Adrenal gland (tissue), 12 donors: ENCODE data around the gene DLGAP1. TPM values are rescaled to one million over a fixed set of nuclear protein-coding genes. Genes with fewer than 3 reads are reported as not detected.

Experiments
- DNase-seq, 7 donors: peaks; one replicate each; pipeline ENCODE4 v3.0.0-alpha.2; 2019 to 2020
- H3K27ac ChIP-seq, 5 donors: fragments of 200-600 bp; sonication (generic) in 4 of 5; 1 replicate in 3 of 5; 2 replicates in 2 of 5; pipeline versions ENCODE4 v1.5.1 to v1.8.0; 2016 to 2020; ENCODE audit warnings: mild to moderate bottlenecking in 1 of 5
- H3K27me3 ChIP-seq: fragments of 200-600 bp; 2 replicates; pipeline ENCODE4 v1.8.0; 2021
- H3K36me3 ChIP-seq, 2 donors: fragments of 200-600 bp; replicated peaks in 1 of 2; 1 replicate in 1 of 2; 2 replicates in 1 of 2; pipeline versions ENCODE4 v1.5.1 to v1.8.0; 2018 to 2022
- H3K4me1 ChIP-seq, 2 donors: fragments of 200-600 bp; replicated peaks in 1 of 2; 1 replicate in 1 of 2; 2 replicates in 1 of 2; pipeline versions ENCODE4 v1.5.1 to v1.8.0; 2018 to 2021
- H3K4me3 ChIP-seq, 4 donors: fragments of 200-600 bp; sonication (generic) in 3 of 4; one replicate each; pipeline ENCODE4 v1.5.1; 2016 to 2018
- H3K9me3 ChIP-seq, 3 donors: fragments of 200-600 bp; sonication (generic) in 1 of 3; replicated peaks in 1 of 3; 1 replicate in 2 of 3; 2 replicates in 1 of 3; pipeline versions ENCODE4 v1.5.1 to v1.8.0; 2016 to 2021
- CTCF ChIP-seq, 6 experiments: fragments of 450-650 bp in 4 of 6; fragments of 200-600 bp in 2 of 6; sonication (generic) in 1 of 6; IDR thresholded peaks; 1 replicate in 5 of 6; 2 replicates in 1 of 6; pipeline versions ENCODE4 v1.5.1 to v1.8.0; 2016 to 2021; ENCODE audit warnings: antibody characterized with exemption in 6 of 6, mild to moderate bottlenecking in 2 of 6, moderate library complexity in 1 of 6
- POLR2A ChIP-seq, 2 donors: fragments of 450-650 bp; IDR thresholded peaks; one replicate each; pipeline ENCODE4 v1.6.1; 2017; ENCODE audit warnings: antibody characterized with exemption in 2 of 2, mild to moderate bottlenecking in 2 of 2, moderate library complexity in 1 of 2
- WGBS, 4 donors: extraction: QIAGEN DNeasy Blood & Tissue Kit in 2 of 4; methylation state at CpG; one replicate each; pipeline versions ENCODE4 v1.1.5 to v1.1.7; 2013 to 2017; 5-methylcytosine and 5-hydroxymethylcytosine counted together
- intact Hi-C, 2 donors: fragments of 100-400 bp; cut with DNase I; formaldehyde crosslinking; loops; one replicate each; pipeline versions ENCODE4 v1.14.1 to v1.15.0; 2022 to 2023
- polyA plus RNA-seq, 3 donors: library from polyadenylated mRNA; stranded (reverse); fragments of 200-250 nt in 2 of 3; fragments of 350-450 nt in 1 of 3; fragmentation: Illumina TruSeq in 1 of 3; extraction: RNeasy Lipid Tissue Mini Kit (QIAGEN cat#74804) in 1 of 3; gene quantifications; one replicate each; pipeline ENCODE4 v1.2.3, GENCODE V29; 2013 to 2014
- total RNA-seq, 9 donors: library from RNA; depleted of rRNA in 4 of 9; stranded (reverse); fragments of >200 nt in 4 of 9; fragments of 120-200 nt in 1 of 9; fragmentation: NEBNext Ultra II Directional in 1 of 9; extraction: Animal tissue kit (Norgen Biotek cat#: 25700) in 1 of 9; gene quantifications; one replicate each; pipeline versions ENCODE4 v1.1.0 to v1.2.4, GENCODE V29; 2013 to 2023
- donor health status: healthy with polysubstance abuse.
- donor health status: Bipolar disorder and iron deficiency.
- donor health status: DM: yes; HTN: yes; CAD: no.
- donor health status: DM: no; HTN: no; CAD: no.
- donor health status: DM: no; HTN: no; CAD: no.
- donor health status: DM: yes; HTN: yes; CAD: no.

The DLGAP1 gene
- total and polyA plus RNA-seq, 12 donors, result 1.7 to 30.9 (median 12.9) TPM

GRCh38 chr18:3466045-3466444 lies 989.1 kb downstream of the DLGAP1 start:
- no peak for TF ChIP-seq CTCF (IDR thresholded peaks at IDR 0.05)
- no peak for TF ChIP-seq POLR2A (IDR thresholded peaks at IDR 0.05)
- Histone ChIP-seq H3K27ac (no peak overlapping the region), H3K36me3 (no peaks in the 10 kb centered on the region), H3K9me3 (no peaks in the 10 kb centered on the region), H3K27me3 (no peaks in the 10 kb centered on the region), H3K4me3 (no peak overlapping the region), H3K4me1 (no peaks in the 10 kb centered on the region)
- intact Hi-C loops, result no loop called here
- 67 to 72% (median 69%) methylated on average over 5 of the region's 5 CpGs for WGBS, 4 donors
- DNase-seq, result no peak

DNA sequence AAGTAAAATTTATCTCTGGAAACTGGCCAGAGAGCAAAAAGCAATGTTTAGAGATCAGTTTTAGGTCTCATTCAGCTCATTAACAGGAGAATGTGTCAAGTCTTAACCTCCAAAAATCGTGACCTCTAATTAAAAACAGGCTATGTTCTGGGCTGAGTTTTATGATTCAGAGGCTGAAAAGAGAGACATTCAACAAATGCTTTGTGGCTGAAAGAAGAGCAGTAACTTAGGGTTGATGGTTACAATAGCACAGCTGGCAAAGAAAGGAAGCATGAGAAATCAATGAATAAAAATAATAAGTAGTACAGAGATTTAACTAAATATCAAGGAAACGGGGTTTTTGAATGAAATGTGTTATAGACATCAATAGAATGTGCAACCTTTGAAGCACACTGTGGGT lies 992.1 kb downstream of the DLGAP1 start:
- Histone ChIP-seq H3K9me3 (no peaks in the 10 kb centered on the region), H3K27me3 (no peaks in the 10 kb centered on the region), H3K4me3 (no peak overlapping the region), H3K36me3 (peaks cover 0 to 9% of the 10 kb centered on the region in 2 donors), H3K27ac (no peak overlapping the region), H3K4me1 (peaks cover 0 to 6% of the 10 kb centered on the region in 2 donors)
- TF ChIP-seq CTCF (IDR thresholded peaks at IDR 0.05) (no peak), POLR2A (IDR thresholded peaks at IDR 0.05) (no peak)
- no peak for DNase-seq
- 34 to 56% (median 47%) methylated on average over 2 of the region's 2 CpGs for WGBS, 4 donors
- intact Hi-C loops, result no loop called here

DNA sequence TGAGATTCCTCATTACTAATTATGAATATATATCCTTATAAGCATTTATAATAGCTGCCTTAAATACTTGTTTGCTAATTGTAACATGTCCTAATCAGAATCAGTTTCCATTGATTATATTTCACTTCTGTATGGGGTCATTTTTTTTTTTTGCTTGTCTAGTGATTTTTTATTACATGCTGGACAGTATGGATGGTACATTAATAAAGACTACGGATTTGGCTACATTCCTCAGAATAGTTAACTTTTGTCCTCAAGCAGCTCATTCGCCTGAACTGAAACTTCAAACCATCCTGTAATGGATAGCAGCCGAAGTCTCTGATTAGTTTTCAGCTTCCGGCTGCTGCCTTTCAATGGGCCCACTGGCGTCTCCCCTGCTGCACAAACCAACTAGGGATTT lies 993.4 kb downstream of the DLGAP1 start:
- no peak for TF ChIP-seq POLR2A (IDR thresholded peaks at IDR 0.05)
- no peak for TF ChIP-seq CTCF (IDR thresholded peaks at IDR 0.05)
- intact Hi-C loops, result no loop called here
- H3K4me3 ChIP-seq, result no peak overlapping the region
- WGBS, 4 donors, result 91 to 98% (median 94%) methylated on average over 5 of the region's 5 CpGs
- peaks cover 0 to 22% of the 10 kb centered on the region in 2 donors for H3K36me3 ChIP-seq
- no peak for DNase-seq
- H3K9me3 ChIP-seq, result no peaks in the 10 kb centered on the region
- no peaks in the 10 kb centered on the region for H3K27me3 ChIP-seq
- H3K4me1 ChIP-seq, result peaks cover 0 to 6% of the 10 kb centered on the region in 2 donors
- H3K27ac ChIP-seq, result no peak overlapping the region

GRCh38 chr18:3460823-3461398 lies 994.2 kb downstream of the DLGAP1 start:
- Histone ChIP-seq H3K4me1 (peaks cover 0 to 10% of the 10 kb centered on the region in 2 donors), H3K27me3 (no peaks in the 10 kb centered on the region), H3K4me3 (no peak overlapping the region), H3K36me3 (peaks cover 0 to 30% of the 10 kb centered on the region in 2 donors), H3K9me3 (no peaks in the 10 kb centered on the region), H3K27ac (no peak overlapping the region)
- 87 to 88% (median 87%) methylated on average over 4 of the region's 4 CpGs for WGBS, 4 donors
- DNase-seq, result no peak
- TF ChIP-seq POLR2A (IDR thresholded peaks at IDR 0.05), result no peak
- no peak for TF ChIP-seq CTCF (IDR thresholded peaks at IDR 0.05)
- intact Hi-C loops, result no loop called here
